Hindlimb muscle (tissue), 1 donor: ENCODE data around the gene FAM229A. TPM values are rescaled to one million over a fixed set of nuclear protein-coding genes. Genes with fewer than 3 reads are reported as not detected.

ENCODE experiments used
- DNase-seq: peaks from one replicate; pipeline ENCODE4 v3.0.0-alpha.2; 2013
- polyA plus RNA-seq: library from polyadenylated mRNA; unstranded; fragments of 120-200 nt; gene quantifications from one replicate; pipeline ENCODE4 v1.2.1, GENCODE V29; 2013; ENCODE audit not compliant: insufficient read length

FAM229A gene
- polyA plus RNA-seq, 1 donor, result 7.4 TPM

DNA sequence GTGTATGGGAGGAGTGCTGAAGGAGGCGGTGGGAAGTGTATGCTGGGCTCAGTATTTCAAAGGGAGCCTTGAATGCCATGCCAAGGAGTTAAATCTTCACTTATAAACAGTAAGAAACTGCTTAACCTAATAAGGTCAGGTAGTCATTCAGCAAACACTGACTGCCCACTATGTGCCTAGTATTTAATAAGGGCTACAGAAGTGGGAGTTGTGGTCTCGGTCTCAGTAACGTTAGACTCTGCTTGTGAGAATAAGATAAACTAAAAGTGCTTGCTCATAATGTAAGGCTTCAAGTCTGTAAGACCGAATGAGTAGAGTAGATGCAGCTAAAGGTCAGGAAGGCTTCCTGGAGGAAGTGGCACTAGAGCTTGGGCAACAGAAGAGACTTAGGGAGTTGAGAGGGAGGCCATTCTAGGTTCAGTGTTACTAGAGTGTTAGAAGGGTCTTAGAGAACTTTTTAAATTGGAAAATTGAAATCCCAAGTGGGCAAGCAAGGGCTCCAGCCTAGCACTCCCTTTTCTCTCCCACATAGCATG is 32.3 kb downstream of the FAM229A start:
- no peak for DNase-seq

DNA sequence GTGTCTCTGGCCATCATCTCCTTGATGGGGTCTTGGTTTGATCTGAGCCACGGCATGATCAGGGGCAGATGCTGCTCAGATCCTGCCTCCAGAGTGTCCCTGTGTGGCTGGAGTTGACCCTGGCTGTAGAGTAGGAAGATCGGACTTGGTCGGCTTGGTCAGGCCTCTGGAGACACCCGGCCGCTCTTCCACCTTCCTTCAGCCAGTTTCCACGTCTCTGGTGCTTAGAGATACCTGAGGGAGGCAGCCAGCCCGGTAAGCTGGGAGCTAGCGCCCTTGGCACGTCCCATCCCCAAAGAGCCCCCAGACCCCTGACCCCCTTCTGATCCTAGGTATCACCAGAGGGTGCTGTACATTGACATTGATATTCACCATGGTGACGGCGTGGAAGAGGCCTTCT is 35.1 kb downstream of the FAM229A start:
- DNase-seq, result no peak

DNA sequence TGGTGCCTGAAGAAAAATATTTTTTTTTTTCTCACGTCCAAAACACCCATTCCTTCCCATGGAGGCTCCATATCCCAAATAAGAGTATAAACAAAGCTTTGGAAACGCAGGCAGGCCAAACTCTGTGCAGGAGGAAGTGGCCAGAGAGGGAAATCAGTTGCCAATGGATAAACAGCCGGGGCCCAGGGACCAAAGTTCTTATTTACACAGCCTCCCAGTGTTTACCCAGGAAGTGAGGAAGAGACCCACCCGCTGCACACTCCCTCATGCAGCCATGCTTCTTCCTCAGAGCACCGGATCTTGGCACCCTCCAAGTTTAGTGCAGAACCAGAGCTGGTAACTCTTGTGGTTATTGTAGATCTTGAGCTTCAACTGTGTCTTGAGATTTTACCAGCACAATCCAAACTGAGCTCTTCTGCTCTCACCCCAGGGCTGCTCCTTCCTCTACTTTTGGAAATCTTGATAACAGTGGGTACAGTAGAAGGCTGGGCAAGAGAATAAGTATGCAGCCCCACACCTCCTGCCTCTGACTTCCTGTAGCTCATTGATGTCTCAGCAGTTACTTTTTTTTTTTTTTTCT is 40.5 kb downstream of the FAM229A start:
- DNase-seq, result no peak

DNA sequence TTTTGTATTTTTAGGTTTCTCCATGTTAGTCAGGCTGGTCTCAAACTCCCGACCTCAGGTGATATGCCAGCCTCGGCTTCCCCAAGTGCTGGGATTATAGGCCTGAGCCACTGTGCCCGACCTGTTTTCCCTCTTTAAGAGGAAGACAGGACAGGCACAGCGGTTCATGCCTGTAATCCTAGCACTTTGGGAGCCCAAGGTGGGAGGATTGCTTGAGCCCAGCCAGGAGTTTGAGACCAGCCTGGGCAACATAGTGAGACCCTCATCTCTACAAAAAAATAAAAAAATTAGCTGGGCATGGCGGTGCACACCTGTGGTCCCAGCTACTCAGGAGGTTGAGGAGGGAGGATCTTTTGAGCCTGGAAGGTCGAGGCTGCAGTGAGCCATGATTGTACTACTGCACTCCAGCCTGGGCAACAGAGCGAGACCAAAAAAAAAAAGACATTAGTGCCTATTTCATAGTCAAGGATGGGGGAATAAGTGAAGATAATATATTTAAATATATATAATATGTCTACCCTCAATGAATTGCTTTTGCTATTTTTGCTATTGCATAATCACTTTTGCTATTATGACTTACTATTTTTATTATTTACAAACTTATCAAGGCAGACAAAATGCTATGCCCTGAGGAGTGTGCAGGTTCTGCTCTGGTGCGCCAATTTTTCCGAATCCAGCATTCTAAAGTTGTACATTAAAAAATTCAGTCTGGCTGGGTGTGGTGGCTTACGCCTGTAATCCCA is 44.0 kb downstream of the FAM229A start:
- DNase-seq, result no peak

DNA sequence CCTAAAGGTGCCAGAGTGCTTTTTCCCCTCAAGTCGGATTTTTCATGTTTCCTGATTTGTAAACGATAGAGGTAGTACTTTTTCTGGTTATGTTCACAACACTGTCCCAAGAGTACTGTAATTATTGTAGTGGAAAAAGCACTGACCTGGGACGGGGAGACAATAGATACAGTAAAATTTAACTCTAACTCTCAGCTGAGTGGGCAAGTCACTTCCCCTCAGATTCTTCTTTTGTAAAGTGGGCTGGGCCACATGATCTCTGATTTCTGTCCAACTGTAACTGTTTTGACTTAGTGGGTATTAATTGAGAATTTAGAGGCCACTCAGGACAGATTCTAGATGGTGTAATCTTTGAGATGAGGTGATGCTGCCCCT is 45.4 kb downstream of the FAM229A start:
- DNase-seq, result no peak

DNA sequence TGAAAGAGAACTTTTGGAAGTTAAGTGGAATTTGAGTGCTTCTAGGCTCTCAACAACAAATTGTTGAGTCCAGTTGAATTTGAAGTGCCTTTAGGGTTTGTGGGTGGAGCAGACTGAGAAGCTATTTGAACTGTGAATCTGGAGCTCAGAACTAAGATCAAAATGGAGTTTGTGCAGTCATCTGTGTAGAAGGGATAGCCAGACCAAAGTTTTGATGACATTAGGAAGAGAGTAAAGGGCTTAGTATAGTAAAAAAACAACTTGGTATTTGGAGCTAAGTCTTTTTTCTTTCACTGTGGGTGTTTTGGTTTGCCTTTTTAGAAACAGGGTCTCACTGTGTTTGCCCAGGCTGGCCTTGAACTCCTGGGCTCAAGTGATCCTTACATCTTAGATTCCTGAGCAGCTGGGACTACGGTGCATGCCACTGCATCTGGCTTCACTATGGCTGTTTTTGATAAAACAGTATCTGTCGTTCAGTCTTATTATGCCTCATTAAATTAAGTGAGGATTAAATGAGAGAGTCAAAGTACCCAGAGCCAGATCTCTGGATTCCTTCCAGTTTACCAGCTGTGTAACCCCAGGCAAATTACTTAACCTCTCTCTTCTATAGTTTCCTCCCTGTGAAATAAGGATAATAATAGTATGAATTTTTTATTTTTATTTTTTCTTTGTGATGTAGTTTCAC is 50.4 kb downstream of the FAM229A start:
- DNase-seq, result no peak

Other genes with a start within 250 kb of the FAM229A start
- 30.8 TPM for gene TXLNA, start 182.8 kb downstream of the FAM229A start, polyA plus RNA-seq
- 44.2 TPM for gene CCDC28B, start 161.9 kb downstream of the FAM229A start, polyA plus RNA-seq
- 3.8 TPM for gene IQCC, start 156.8 kb downstream of the FAM229A start, polyA plus RNA-seq
- gene DCDC2B, start 153.4 kb downstream of the FAM229A start, polyA plus RNA-seq, result 0.67 TPM
- 11.3 TPM for gene TMEM234, start 140.1 kb downstream of the FAM229A start, polyA plus RNA-seq
- 149 TPM for gene EIF3I, start 140.1 kb downstream of the FAM229A start, polyA plus RNA-seq
- gene FAM167B, start 115.3 kb downstream of the FAM229A start, polyA plus RNA-seq, result 7.6 TPM
- 0.89 TPM for gene LCK, start 111.2 kb downstream of the FAM229A start, polyA plus RNA-seq
- gene HDAC1, start 70.4 kb downstream of the FAM229A start, polyA plus RNA-seq, result 43.7 TPM
- 173 TPM for gene MARCKSL1, start 26.3 kb downstream of the FAM229A start, polyA plus RNA-seq
- gene TSSK3, start 54 bp upstream of the FAM229A start, polyA plus RNA-seq, result 3.3 TPM
- 39.8 TPM for gene BSDC1, start 32.0 kb upstream of the FAM229A start, polyA plus RNA-seq
- 0.14 TPM for gene ZBTB8B, start 102.6 kb upstream of the FAM229A start, polyA plus RNA-seq
- gene ZBTB8A, start 176.9 kb upstream of the FAM229A start, polyA plus RNA-seq, result 10.5 TPM